Coronary artery (tissue), 2 donors: ENCODE data around the gene XRN1.

ENCODE experiments used
- DNase-seq: peaks from one replicate; pipeline ENCODE4 v3.0.0-alpha.2; 2017; ENCODE audit warnings: low spot score
- H3K27ac ChIP-seq, 2 donors: fragments of 200-600 bp; sonication (generic); one replicate each; pipeline ENCODE4 v1.5.1; 2016 to 2019
- H3K4me3 ChIP-seq: fragments of 200-600 bp; sonication (generic); 2 replicates; pipeline ENCODE4 v1.5.1; 2016; ENCODE audit warnings: mild to moderate bottlenecking, moderate library complexity
- CTCF ChIP-seq: fragments of 200-600 bp; sonication (generic); IDR thresholded peaks from one replicate; pipeline ENCODE4 v1.5.1; 2019; ENCODE audit warnings: antibody characterized with exemption

XRN1 gene

GRCh38 chr3:142268426-142268825 lies 179.4 kb downstream of the XRN1 start:
- Histone ChIP-seq H3K4me3 (no peak overlapping the region), H3K27ac (no peak overlapping the region)
- no peak for TF ChIP-seq CTCF
- no peak for DNase-seq

GRCh38 chr3:142267269-142267668 lies 180.6 kb downstream of the XRN1 start:
- Histone ChIP-seq H3K27ac (no peak overlapping the region), H3K4me3 (no peak overlapping the region)
- no peak for DNase-seq
- no peak for TF ChIP-seq CTCF

GRCh38 chr3:142263112-142263511 lies 184.7 kb downstream of the XRN1 start:
- DNase-seq: no peak
- H3K4me3 ChIP-seq: no peak overlapping the region
- no peak overlapping the region for H3K27ac ChIP-seq
- no peak for TF ChIP-seq CTCF

- DNase-seq: no peak
- TF ChIP-seq CTCF: no peak
- no peak overlapping the region for H3K27ac ChIP-seq
- H3K4me3 ChIP-seq: no peak overlapping the region
Measured at GRCh38 chr3:142259359-142259758, 188.5 kb downstream of the XRN1 start.

GRCh38 chr3:142256712-142257333 lies 191.0 kb downstream of the XRN1 start:
- no peak for DNase-seq
- TF ChIP-seq CTCF: no peak
- no peak overlapping the region for H3K27ac ChIP-seq
- H3K4me3 ChIP-seq: no peak overlapping the region
